Measurements from ENCODE around the gene ZFAND6. TPM values are rescaled to one million over a fixed set of nuclear protein-coding genes. Genes with fewer than 3 reads are reported as not detected.

The ZFAND6 gene
- total RNA-seq, 2 experiments from 2014 or later, result 86.2 to 122 TPM

GRCh38 chr15:80114114-80114513, 54.6 kb downstream of the ZFAND6 start:
- no peak overlapping the region for H2AFZ ChIP-seq (ENCODE audit: low read length)
- TF ChIP-seq EZH2phosphoT487 (IDR thresholded peaks at IDR 0.05; ENCODE audit: borderline replicate concordance, low read depth, low read length), result no peak
- no peak for TF ChIP-seq CTCF (conservative IDR thresholded peaks at IDR 0.05; ENCODE audit: low read length)
- ChIA-PET CTCF (ENCODE audit: unreplicated experiment) (no interaction called here), POLR2A (interaction anchor here (0.9 to 1.2 kb wide), 2 partner anchors 16 to 17 kb away, joined by 3 read pairs; no protein-coding TSS in a partner anchor)
- intact Hi-C loops (cut with micrococcal nuclease; ENCODE audit: unreplicated experiment), result no loop called here
- peaks cover 64% of the 10 kb centered on the region; the same call in 1 of the 2 replicates for H3K79me2 ChIP-seq (ENCODE audit: insufficient read depth, low read depth, low read length)
- DNase-seq (ENCODE audit: low spot score), result no peak
- no peaks in the 10 kb centered on the region for H3K4me1 ChIP-seq (ENCODE audit: insufficient read depth, low read length, poor library complexity, severe bottlenecking)
- no peaks in the 10 kb centered on the region for H3K9me3 ChIP-seq (ENCODE audit: low read length)
- peaks cover 13% of the 10 kb centered on the region; the same call in 1 of the 2 replicates for H4K20me1 ChIP-seq (ENCODE audit: insufficient read depth, low read length)
- no peak overlapping the region for H3K4me3 ChIP-seq (ENCODE audit: low read depth, low read length, poor library complexity, severe bottlenecking)
- H3K36me3 ChIP-seq (ENCODE audit: insufficient read depth, low read length), result no peaks in the 10 kb centered on the region
- no peak overlapping the region for H3K4me2 ChIP-seq (ENCODE audit: low read length)
- no peak overlapping the region for H3K27ac ChIP-seq (ENCODE audit: low read depth, low read length, poor library complexity, severe bottlenecking)
- H3K9me2 ChIP-seq (ENCODE audit: insufficient read depth, low read length), result no peaks in the 10 kb centered on the region
- TSS peak; percentile 19 for BruUV-seq (replicated peaks)

- Histone ChIP-seq H3K36me3 (ENCODE audit: insufficient read depth, low read length) (no peaks in the 10 kb centered on the region), H3K4me3 (ENCODE audit: low read depth, low read length, poor library complexity, severe bottlenecking) (no peak overlapping the region), H2AFZ (ENCODE audit: low read length) (no peak overlapping the region), H3K4me2 (ENCODE audit: low read length) (no peak overlapping the region), H3K27ac (ENCODE audit: low read depth, low read length, poor library complexity, severe bottlenecking) (no peak overlapping the region), H3K79me2 (ENCODE audit: insufficient read depth, low read depth, low read length) (peaks cover 62% of the 10 kb centered on the region; the same call in 1 of the 2 replicates), H3K9me2 (ENCODE audit: insufficient read depth, low read length) (no peaks in the 10 kb centered on the region), H4K20me1 (ENCODE audit: insufficient read depth, low read length) (peaks cover 13% of the 10 kb centered on the region; the same call in 1 of the 2 replicates), H3K9me3 (ENCODE audit: low read length) (no peaks in the 10 kb centered on the region), H3K4me1 (ENCODE audit: insufficient read depth, low read length, poor library complexity, severe bottlenecking) (no peaks in the 10 kb centered on the region)
- TF ChIP-seq EZH2phosphoT487 (IDR thresholded peaks at IDR 0.05; ENCODE audit: borderline replicate concordance, low read depth, low read length) (no peak), CTCF (conservative IDR thresholded peaks at IDR 0.05; ENCODE audit: low read length) (no peak)
- no peak for DNase-seq (ENCODE audit: low spot score)
- ChIA-PET POLR2A (interaction anchor here (1.0 kb wide), 1 partner anchor 41 kb away, joined by 3 read pairs; no protein-coding TSS in a partner anchor), CTCF (ENCODE audit: unreplicated experiment) (no interaction called here)
- BruUV-seq (replicated peaks), result no TSS peak
- intact Hi-C loops (cut with micrococcal nuclease; ENCODE audit: unreplicated experiment), result no loop called here
Measured at GRCh38 chr15:80115021-80115420, 55.5 kb downstream of the ZFAND6 start.

GRCh38 chr15:80118956-80119355, 59.5 kb downstream of the ZFAND6 start:
- no peak for DNase-seq (ENCODE audit: low spot score)
- H4K20me1 ChIP-seq (ENCODE audit: insufficient read depth, low read length), result peaks cover 10% of the 10 kb centered on the region; the same call in 1 of the 2 replicates
- ChIA-PET CTCF (ENCODE audit: unreplicated experiment) (no interaction called here), POLR2A (no interaction called here)
- H3K9me2 ChIP-seq (ENCODE audit: insufficient read depth, low read length), result no peaks in the 10 kb centered on the region
- TF ChIP-seq EZH2phosphoT487 (IDR thresholded peaks at IDR 0.05; ENCODE audit: borderline replicate concordance, low read depth, low read length) (no peak), CTCF (conservative IDR thresholded peaks at IDR 0.05; ENCODE audit: low read length) (no peak)
- no peak overlapping the region for H3K4me2 ChIP-seq (ENCODE audit: low read length)
- H3K9me3 ChIP-seq (ENCODE audit: low read length), result no peaks in the 10 kb centered on the region
- H3K4me1 ChIP-seq (ENCODE audit: insufficient read depth, low read length, poor library complexity, severe bottlenecking), result no peaks in the 10 kb centered on the region
- peaks cover 43% of the 10 kb centered on the region; the same call in 1 of the 2 replicates for H3K79me2 ChIP-seq (ENCODE audit: insufficient read depth, low read depth, low read length)
- no peak overlapping the region for H2AFZ ChIP-seq (ENCODE audit: low read length)
- no peak overlapping the region for H3K4me3 ChIP-seq (ENCODE audit: low read depth, low read length, poor library complexity, severe bottlenecking)
- H3K27ac ChIP-seq (ENCODE audit: low read depth, low read length, poor library complexity, severe bottlenecking), result no peak overlapping the region
- intact Hi-C loops (cut with micrococcal nuclease; ENCODE audit: unreplicated experiment), result no loop called here
- no TSS peak for BruUV-seq (replicated peaks)
- peaks cover 38% of the 10 kb centered on the region for H3K36me3 ChIP-seq (ENCODE audit: insufficient read depth, low read length)

Data from OCI-LY7 (cell line).